SK-N-MC (cell line): ENCODE data around the gene UNC93B1.

Source experiments
- DNase-seq: peaks from one replicate; pipeline ENCODE4 v3.0.0-alpha.2; 2011; ENCODE audit warnings: low read depth, low spot score
- H3K27ac ChIP-seq: fragments of 200-600 bp; sonication (generic); 2 replicates; pipeline ENCODE4 v1.5.1; 2016; ENCODE audit warnings: mixed run types
- H3K36me3 ChIP-seq: fragments of 200-600 bp; sonication (generic); 2 replicates; pipeline ENCODE4 v1.6.1; 2017; ENCODE audit warnings: antibody characterized with exemption, low read length, mixed read lengths; ENCODE audit not compliant: insufficient read depth
- H3K4me3 ChIP-seq: fragments of 200-600 bp; sonication (generic); 2 replicates; pipeline ENCODE4 v1.5.1; 2016
- H3K9ac ChIP-seq: fragments of 200-600 bp; sonication (generic); 2 replicates; pipeline ENCODE4 v1.8.0; 2017; ENCODE audit warnings: mixed run types, mixed read lengths; ENCODE audit not compliant: insufficient read length
- H3K9me3 ChIP-seq: fragments of 200-600 bp; sonication (generic); 2 replicates; pipeline ENCODE4 v1.6.1; 2017; ENCODE audit warnings: low read depth, mild to moderate bottlenecking, antibody characterized with exemption, low read length, moderate library complexity, mixed read lengths
- EZH2 ChIP-seq: fragments of 200-600 bp; sonication (generic); IDR thresholded peaks from one replicate; pipeline ENCODE4 v1.6.1; 2017; ENCODE audit warnings: antibody characterized with exemption
- FOXP2 ChIP-seq: optimal IDR thresholded peaks from 2 replicates; pipeline ENCODE3; 2011; ENCODE audit warnings: mild to moderate bottlenecking, moderate library complexity; ENCODE audit not compliant: insufficient read depth; ENCODE audit errors: extremely low read length, control extremely low read depth
- POLR2AphosphoS5 ChIP-seq: IDR thresholded peaks from 2 replicates; pipeline ENCODE4 v1.6.1; 2012; ENCODE audit warnings: mild to moderate bottlenecking, low read depth, low read length, borderline replicate concordance

Gene UNC93B1

DNA sequence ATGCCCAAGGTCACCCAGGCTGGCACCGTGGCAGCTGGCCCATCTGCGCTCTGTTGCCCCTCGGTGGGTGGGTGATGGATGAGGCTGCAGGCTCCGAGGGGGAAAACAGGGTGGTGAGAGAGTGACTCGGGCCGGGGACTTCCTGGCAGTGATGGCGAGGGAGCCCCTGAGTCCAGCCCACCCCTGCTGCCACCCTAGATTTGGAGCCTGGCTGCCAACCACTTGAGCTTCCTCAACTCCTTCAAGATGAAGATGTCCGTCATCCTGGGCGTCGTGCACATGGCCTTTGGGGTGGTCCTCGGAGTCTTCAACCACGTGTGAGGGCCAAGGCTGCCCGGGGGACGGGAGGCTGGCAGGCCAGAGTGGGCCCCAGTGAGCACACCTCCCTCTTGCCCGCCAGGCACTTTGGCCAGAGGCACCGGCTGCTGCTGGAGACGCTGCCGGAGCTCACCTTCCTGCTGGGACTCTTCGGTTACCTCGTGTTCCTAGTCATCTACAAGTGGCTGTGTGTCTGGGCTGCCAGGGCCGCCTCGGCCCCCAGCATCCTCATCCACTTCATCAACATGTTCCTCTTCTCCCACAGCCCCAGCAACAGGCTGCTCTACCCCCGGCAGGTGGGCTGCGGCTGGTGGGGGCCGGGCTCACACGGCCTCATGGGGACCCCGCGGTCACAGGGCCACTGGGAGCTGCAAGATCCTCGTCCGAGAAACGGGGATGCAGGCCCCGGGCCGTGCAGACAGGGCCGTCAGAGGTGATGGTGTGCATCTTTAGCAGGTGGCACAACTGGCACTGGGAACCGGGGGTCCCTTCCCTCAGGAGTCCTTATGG, 45.0 kb upstream of the UNC93B1 start:
- Histone ChIP-seq H3K9ac (no peak overlapping the region), H3K9me3 (no peaks in the 10 kb centered on the region)
- no peak for DNase-seq

DNA sequence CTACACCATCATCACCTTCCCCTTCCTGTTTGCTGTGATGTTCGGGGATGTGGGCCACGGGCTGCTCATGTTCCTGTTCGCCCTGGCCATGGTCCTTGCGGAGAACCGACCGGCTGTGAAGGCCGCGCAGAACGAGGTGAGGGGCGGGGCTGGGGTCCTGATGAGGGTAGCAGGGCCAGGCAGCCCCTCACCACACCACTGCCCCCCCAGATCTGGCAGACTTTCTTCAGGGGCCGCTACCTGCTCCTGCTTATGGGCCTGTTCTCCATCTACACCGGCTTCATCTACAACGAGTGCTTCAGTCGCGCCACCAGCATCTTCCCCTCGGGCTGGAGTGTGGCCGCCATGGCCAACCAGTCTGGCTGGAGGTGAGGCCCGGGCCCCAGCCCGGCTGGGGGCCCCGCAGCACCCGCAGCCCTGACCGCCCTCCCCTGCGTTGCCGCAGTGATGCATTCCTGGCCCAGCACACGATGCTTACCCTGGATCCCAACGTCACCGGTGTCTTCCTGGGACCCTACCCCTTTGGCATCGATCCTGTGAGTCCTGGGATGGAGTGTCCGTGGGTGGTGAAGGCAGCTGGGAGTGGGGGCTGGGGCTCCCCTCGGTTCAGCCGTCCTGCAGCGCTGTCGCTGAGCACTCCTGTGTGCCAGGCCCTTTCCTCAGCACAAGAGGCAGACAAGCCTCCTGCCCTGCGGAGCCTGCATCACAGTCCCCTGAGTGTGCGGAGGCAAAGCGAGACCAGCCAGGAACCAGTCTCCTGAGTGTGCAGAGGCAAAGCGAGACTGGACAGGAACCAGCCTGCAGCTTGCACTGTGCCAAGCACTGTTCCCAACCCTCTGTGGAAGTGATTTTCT, 43.8 kb upstream of the UNC93B1 start:
- no peaks in the 10 kb centered on the region for H3K36me3 ChIP-seq

More for the DNA sequence above, 45.0 kb upstream of the UNC93B1 start:
- Histone ChIP-seq H3K27ac (no peak overlapping the region), H3K4me3 (no peak overlapping the region), H3K36me3 (no peaks in the 10 kb centered on the region)
- no peak for TF ChIP-seq POLR2AphosphoS5
- TF ChIP-seq EZH2, result no peak
- no peak for TF ChIP-seq FOXP2

DNA sequence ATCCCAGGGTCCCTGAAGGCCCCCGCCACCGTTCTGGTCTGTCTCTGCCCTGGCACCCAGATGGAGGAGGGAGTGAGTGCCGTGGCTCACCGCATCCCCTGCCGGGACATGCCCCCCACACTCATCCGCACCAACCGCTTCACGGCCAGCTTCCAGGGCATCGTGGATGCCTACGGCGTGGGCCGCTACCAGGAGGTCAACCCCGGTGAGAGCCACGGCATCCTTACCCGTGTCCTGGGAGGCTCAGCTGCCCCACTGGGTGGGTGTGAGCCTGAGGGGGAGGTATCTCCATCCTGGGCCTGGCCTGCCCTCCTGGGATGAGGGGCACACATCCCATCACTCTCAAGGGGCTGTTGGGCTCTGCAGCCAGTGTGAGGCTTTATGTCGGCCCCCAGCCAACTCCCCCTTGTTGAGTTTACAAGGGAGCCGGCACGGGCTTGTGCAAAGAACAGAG, 41.0 kb upstream of the UNC93B1 start:
- no peak for DNase-seq
- Histone ChIP-seq H3K9ac (no peak overlapping the region), H3K36me3 (no peaks in the 10 kb centered on the region), H3K27ac (no peak overlapping the region), H3K4me3 (no peak overlapping the region), H3K9me3 (no peaks in the 10 kb centered on the region)
- TF ChIP-seq FOXP2 (no peak), POLR2AphosphoS5 (no peak), EZH2 (no peak)

More for the DNA sequence above, 43.8 kb upstream of the UNC93B1 start:
- H3K4me3 ChIP-seq, result no peak overlapping the region
- H3K27ac ChIP-seq, result no peak overlapping the region
- H3K9me3 ChIP-seq, result no peaks in the 10 kb centered on the region
- H3K9ac ChIP-seq, result no peak overlapping the region
- TF ChIP-seq EZH2 (no peak), FOXP2 (no peak), POLR2AphosphoS5 (no peak)
- no peak for DNase-seq

DNA sequence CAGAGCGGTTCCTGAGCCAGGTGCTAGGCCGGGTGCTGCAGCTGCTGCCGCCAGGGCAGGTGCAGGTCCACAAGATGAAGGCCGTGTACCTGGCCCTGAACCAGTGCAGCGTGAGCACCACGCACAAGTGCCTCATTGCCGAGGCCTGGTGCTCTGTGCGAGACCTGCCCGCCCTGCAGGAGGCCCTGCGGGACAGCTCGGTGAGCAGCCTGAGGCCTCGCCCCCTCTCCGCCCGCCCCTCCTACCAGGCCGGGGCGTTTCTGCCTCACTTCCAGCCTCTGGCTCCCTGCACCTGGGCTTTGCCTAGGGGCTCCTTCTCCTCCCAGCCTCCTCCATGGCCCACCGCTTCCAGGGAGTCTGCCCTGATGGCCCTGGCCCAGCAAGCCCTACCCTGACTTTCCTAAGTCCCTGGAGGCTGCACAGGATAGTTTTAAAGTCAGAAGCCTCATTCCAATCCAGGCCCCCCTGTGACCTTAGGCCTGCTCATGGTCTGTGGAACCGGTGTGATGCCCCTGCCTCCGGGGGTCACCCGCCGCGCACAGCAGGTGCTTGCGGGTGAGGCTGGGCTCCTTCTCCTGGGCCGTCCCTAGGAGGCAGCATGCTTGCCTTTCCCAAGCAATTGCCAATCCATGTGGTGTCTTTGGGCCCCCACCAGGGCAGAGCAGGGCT, 40.4 kb upstream of the UNC93B1 start:
- no peak for TF ChIP-seq POLR2AphosphoS5
- TF ChIP-seq FOXP2, result no peak
- no peak for TF ChIP-seq EZH2
- no peak overlapping the region for H3K4me3 ChIP-seq
- no peak overlapping the region for H3K27ac ChIP-seq
- no peaks in the 10 kb centered on the region for H3K9me3 ChIP-seq
- no peaks in the 10 kb centered on the region for H3K36me3 ChIP-seq
- no peak overlapping the region for H3K9ac ChIP-seq
- DNase-seq, result no peak

DNA sequence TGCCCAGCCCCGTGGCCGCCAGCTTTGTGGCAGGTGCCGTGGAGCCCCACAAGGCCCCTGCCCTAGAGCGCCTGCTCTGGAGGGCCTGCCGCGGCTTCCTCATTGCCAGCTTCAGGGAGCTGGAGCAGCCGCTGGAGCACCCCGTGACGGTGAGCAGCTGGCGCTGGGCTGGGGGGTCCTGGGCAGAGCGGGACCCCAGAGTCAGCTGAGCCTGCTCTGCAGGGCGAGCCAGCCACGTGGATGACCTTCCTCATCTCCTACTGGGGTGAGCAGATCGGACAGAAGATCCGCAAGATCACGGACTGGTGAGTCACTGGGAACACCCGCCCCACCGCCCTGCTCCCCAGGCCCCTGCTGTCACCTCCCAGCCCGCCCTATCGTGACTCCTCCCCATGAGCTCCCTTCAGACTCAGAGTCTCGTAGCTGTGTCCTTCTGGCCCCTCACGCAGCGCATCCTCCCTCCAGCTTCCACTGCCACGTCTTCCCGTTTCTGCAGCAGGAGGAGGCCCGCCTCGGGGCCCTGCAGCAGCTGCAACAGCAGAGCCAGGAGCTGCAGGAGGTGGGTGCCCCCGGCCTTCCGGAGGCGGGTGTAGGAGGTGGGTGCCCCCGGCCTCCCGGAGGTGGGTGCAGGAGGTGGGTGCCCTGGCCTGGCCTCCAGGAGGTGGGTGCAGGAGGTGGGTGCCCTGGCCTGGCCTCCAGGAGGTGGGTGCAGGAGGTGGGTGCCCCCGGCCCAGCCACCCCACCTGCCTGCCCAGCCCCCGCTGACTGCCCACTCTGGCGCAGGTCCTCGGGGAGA, 39.6 kb upstream of the UNC93B1 start:
- Histone ChIP-seq H3K9ac (no peak overlapping the region), H3K27ac (no peak overlapping the region), H3K36me3 (no peaks in the 10 kb centered on the region), H3K9me3 (no peaks in the 10 kb centered on the region), H3K4me3 (no peak overlapping the region)
- TF ChIP-seq POLR2AphosphoS5 (no peak), EZH2 (no peak), FOXP2 (no peak)
- no peak for DNase-seq

DNA sequence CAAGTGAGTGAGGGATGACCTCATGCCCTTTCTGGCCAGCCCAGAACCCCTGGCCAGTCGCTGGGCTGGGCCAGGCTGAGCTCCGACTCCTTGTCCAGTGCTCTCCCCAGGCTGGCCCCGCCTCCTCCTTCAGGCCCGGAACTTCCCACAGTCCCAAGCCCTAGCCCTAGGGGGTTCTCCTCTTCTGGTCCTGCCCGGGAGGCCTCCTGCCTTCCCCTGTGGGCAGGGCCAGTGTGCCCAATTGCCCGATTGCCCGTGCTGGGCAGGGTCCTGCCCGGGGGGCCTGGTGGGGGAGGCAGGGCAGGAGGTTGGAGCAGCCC, 39.1 kb upstream of the UNC93B1 start:
- no peak for TF ChIP-seq POLR2AphosphoS5
- no peak for TF ChIP-seq EZH2
- no peak for TF ChIP-seq FOXP2
- Histone ChIP-seq H3K9me3 (no peaks in the 10 kb centered on the region), H3K4me3 (no peak overlapping the region), H3K9ac (no peak overlapping the region), H3K36me3 (no peaks in the 10 kb centered on the region), H3K27ac (no peak overlapping the region)
- DNase-seq, result no peak

DNA sequence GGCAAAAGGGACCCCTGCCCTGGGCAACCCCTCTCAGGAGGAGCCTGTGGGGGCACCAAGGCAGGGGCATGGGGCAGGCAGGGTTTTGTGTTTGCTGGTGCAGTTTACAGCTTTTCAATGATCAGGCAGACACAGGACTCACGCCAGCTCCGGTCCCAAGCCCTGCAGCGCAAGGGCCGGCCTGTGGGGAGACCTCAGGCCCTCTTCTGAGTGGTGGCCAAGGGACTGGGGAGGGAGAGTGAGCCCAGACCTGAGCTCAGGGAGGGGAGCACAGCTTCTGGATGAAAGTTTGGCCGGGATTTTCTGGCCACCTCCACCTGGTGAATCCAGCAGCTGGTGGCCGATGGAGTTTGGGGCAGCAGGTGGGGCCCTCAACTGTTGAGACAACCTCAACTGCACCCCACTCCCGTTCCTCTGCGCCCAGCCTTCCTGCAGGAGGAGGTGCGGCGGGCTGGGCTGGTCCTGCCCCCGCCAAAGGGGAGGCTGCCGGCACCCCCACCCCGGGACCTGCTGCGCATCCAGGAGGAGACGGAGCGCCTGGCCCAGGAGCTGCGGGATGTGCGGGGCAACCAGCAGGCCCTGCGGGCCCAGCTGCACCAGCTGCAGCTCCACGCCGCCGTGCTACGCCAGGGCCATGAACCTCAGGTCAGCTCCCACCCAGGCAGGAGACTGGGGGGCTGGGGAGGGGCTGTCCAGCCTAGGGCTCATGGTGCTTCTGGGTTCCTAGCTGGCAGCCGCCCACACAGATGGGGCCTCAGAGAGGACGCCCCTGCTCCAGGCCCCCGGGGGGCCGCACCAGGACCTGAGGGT, 38.5 kb upstream of the UNC93B1 start:
- H3K9ac ChIP-seq, result no peak overlapping the region
- H3K9me3 ChIP-seq, result no peaks in the 10 kb centered on the region
- DNase-seq, result no peak
- no peak overlapping the region for H3K4me3 ChIP-seq
- H3K27ac ChIP-seq, result no peak overlapping the region
- TF ChIP-seq POLR2AphosphoS5, result no peak
- TF ChIP-seq EZH2, result no peak
- no peak for TF ChIP-seq FOXP2
- H3K36me3 ChIP-seq, result no peaks in the 10 kb centered on the region
